HepG2 (cell line): ENCODE data around the gene AATF. TPM values are rescaled to one million over a fixed set of nuclear protein-coding genes. Genes with fewer than 3 reads are reported as not detected.

Experiments
- ATAC-seq: fragments of 200-7000 bp; cut with Tn5 transposase; 3 replicates; pipeline ENCODE4 v1.9.1; 2020; ENCODE audit warnings: mild to moderate bottlenecking, moderate library complexity
- BruUV-seq: library from RNA; stranded (reverse); fragments of 400-500 nt; replicated peaks from 2 replicates; lab custom pipeline; 2021; lab: Mats Ljungman, UMichigan
- CTCF ChIA-PET: fragments of 300-600 bp; formaldehyde crosslinking; extraction: SDS; loops from one replicate; lab custom pipeline; 2021; ENCODE audit warnings: low total read pairs, inconsistent platforms, low intra/inter-chr PET ratio; lab: Yijun Ruan, JAX
- POLR2A ChIA-PET: fragments of 350-600 bp; sonication (Branson Sonifier 250); formaldehyde crosslinking; loops from one replicate; lab custom pipeline; 2020; ENCODE audit warnings: antibody characterized with exemption, inconsistent platforms; lab: Yijun Ruan, JAX
- DNase-seq: peaks from one replicate; pipeline ENCODE4 v3.0.0-alpha.2; 2015; ENCODE audit warnings: low spot score
- FAIRE-seq: peaks from 3 replicates; lab custom pipeline; 2011; peaks lifted over from hg19 to GRCh38; lab: Jason Lieb, UNC
- H2AFZ ChIP-seq: one replicate; pipeline ENCODE4 v1.6.1; 2011; ENCODE audit warnings: low read length, inconsistent platforms
- H3K27ac ChIP-seq: fragments of 300-600 bp; 3 replicates; pipeline ENCODE4 v1.8.0; 2011; ENCODE audit warnings: mixed run types, mild to moderate bottlenecking, mixed read lengths, low read length, inconsistent platforms; ENCODE audit not compliant: insufficient read depth; ENCODE audit errors: extremely low read length
- H3K27me3 ChIP-seq, 2 experiments: fragments of 200-600 bp in 1 of 2; 2 replicates in 1 of 2; 3 replicates in 1 of 2; pipeline versions ENCODE4 v1.6.0 to v1.8.0; 2011; ENCODE audit warnings: low read length in 2 of 2, mild to moderate bottlenecking in 2 of 2, moderate library complexity in 2 of 2, inconsistent platforms in 1 of 2; ENCODE audit not compliant: insufficient read depth in 2 of 2, control insufficient read depth in 1 of 2
- H3K36me3 ChIP-seq, 2 experiments: fragments of 200-600 bp in 1 of 2; replicated peaks in 1 of 2; 2 replicates in 1 of 2; 3 replicates in 1 of 2; pipeline versions ENCODE4 v1.5.1 to v1.8.0; 2011; ENCODE audit warnings: low read length in 2 of 2, inconsistent platforms in 1 of 2; ENCODE audit not compliant: insufficient read depth in 2 of 2, control insufficient read depth in 1 of 2
- H3K4me1 ChIP-seq: 2 replicates; pipeline ENCODE4 v1.5.1; 2012; ENCODE audit warnings: low read length, inconsistent platforms; ENCODE audit not compliant: insufficient read depth
- H3K4me2 ChIP-seq: 2 replicates; pipeline ENCODE4 v1.6.0; 2011; ENCODE audit warnings: low read depth, low read length, inconsistent platforms
- H3K4me3 ChIP-seq, 3 experiments: fragments of 200-600 bp in 1 of 3; sonication (generic), shearing (Covaris generic) in 1 of 3; replicated peaks in 1 of 3; 2 replicates each; pipeline ENCODE4 v1.5.1; 2011 to 2016; ENCODE audit warnings: low read length in 3 of 3, inconsistent platforms in 2 of 3, low read depth in 2 of 3, mild to moderate bottlenecking in 2 of 3, control low read depth in 1 of 3, mixed read lengths in 1 of 3; ENCODE audit not compliant: insufficient read depth in 1 of 3
- H3K79me2 ChIP-seq: one replicate; pipeline ENCODE4 v1.6.1; 2011; ENCODE audit warnings: low read length, inconsistent platforms; ENCODE audit not compliant: insufficient read depth
- H3K9ac ChIP-seq: 2 replicates; pipeline ENCODE4 v1.6.0; 2011; ENCODE audit warnings: mild to moderate bottlenecking, low read depth, low read length, inconsistent platforms; ENCODE audit not compliant: insufficient read depth
- H3K9me3 ChIP-seq: 2 replicates; pipeline ENCODE4 v1.5.1; 2012; ENCODE audit warnings: mild to moderate bottlenecking, low read length
- H4K20me1 ChIP-seq: 2 replicates; pipeline ENCODE4 v1.6.0; 2011; ENCODE audit warnings: inconsistent platforms, mild to moderate bottlenecking, low read length, moderate library complexity; ENCODE audit not compliant: insufficient read depth
- HMG20B ChIP-seq: conservative IDR thresholded peaks from 2 replicates; pipeline ENCODE4 v1.6.1; 2016; ENCODE audit warnings: missing genetic modification reagents, missing compliant biosample characterization
- PHF8 ChIP-seq: sonication (generic); formaldehyde crosslinking; IDR thresholded peaks from 2 replicates; pipeline ENCODE4 v1.5.0; 2020; ENCODE audit warnings: missing genetic modification reagents
- RFX5 ChIP-seq: IDR thresholded peaks from 2 replicates; pipeline ENCODE4 v1.6.1; 2011; ENCODE audit warnings: low read depth, low read length, improper control_type of control experiment
- WGBS: methylation state at CpG from one replicate; pipeline ENCODE4 v1.1.6; 2017; ENCODE audit warnings: low lambda C conversion rate; 5-methylcytosine and 5-hydroxymethylcytosine counted together
- in situ Hi-C: cut with HindIII; loops from 2 replicates; pipeline ENCODE4 v1.10.0; 2017; ENCODE audit warnings: low pct_unique_long_range_greater_than_20kb; ENCODE audit not compliant: extremely low pct_ligation_motif_present
- intact Hi-C: fragments of 100-400 bp; cut with micrococcal nuclease; formaldehyde crosslinking; loops from one replicate; pipeline ENCODE4 v1.10.0; 2022; ENCODE audit not compliant: unreplicated experiment
- polyA plus RNA-seq, 8 experiments: library from polyadenylated mRNA; depleted of rRNA in 3 of 8; stranded (reverse) in 7 of 8; unstranded in 1 of 8; fragments of >200 nt; fragmentation: Illumina TruSeq in 4 of 8; extraction: Trizol in 4 of 8; gene quantifications; 2 replicates each; pipeline versions ENCODE4 v1.2.1 to v1.2.3, GENCODE V29; 2011 to 2016; ENCODE audit warnings: low read depth in 4 of 8, missing spikeins in 1 of 8, mixed read lengths in 1 of 8; ENCODE audit not compliant: insufficient read depth in 1 of 8
- total RNA-seq, 5 experiments: library from RNA; depleted of rRNA; stranded (reverse); fragments of >200 nt; fragmentation: Illumina TruSeq; extraction: Trizol; gene quantifications; 2 replicates each; pipeline ENCODE4 v1.2.3, GENCODE V29; 2016; ENCODE audit warnings: low read depth in 1 of 5
- TF ChIP-seq, protein P1 (sequence below): sonication (generic); formaldehyde crosslinking; IDR thresholded peaks from 2 replicates; pipeline ENCODE4 v1.8.0; 2022; ENCODE audit warnings: mild to moderate bottlenecking, missing genetic modification reagents
- TF ChIP-seq, protein P2 (sequence below): sonication (generic); formaldehyde crosslinking; IDR thresholded peaks from 2 replicates; pipeline ENCODE4 v1.8.0; 2022; ENCODE audit warnings: low read depth, missing genetic modification reagents
- TF ChIP-seq, protein P3 (sequence below): sonication (generic); formaldehyde crosslinking; IDR thresholded peaks from 2 replicates; pipeline ENCODE4 v1.5.0; 2020; ENCODE audit warnings: mild to moderate bottlenecking, missing genetic modification reagents

The AATF gene
- total and polyA plus RNA-seq, 2 of the 13 experiments (the other 11 are each of a cell fraction or from before 2014, with no cell fraction given) = 9.1 to 53.3 TPM

DNA sequence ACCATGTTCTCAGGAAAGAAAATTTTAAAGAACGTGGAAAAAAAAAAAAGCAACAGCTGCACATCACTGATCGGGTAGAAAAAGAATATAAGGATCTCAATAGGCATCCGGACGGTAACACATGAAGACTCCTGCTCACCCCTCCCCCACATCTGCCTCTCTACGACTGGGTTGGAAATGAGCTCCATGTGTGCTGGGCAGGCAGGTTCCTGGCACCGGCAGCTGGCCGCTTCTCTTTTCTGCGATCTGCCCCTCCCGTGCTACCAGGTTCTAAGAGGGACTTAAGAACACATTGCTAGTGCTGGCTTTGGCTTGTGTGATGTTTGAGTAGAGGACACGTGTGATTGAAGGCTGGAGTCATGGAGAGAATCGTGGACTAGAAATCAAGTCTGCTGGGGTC lies 115.5 kb downstream of the AATF start:
- Histone ChIP-seq H3K27me3 (peaks cover 2 to 31% of the 10 kb centered on the region in 2 experiments; a peak in 4 of 5 replicates), H4K20me1 (no peaks in the 10 kb centered on the region), H3K79me2 (no peaks in the 10 kb centered on the region), H3K4me2 (no peak overlapping the region), H3K9me3 (no peaks in the 10 kb centered on the region), H3K4me1 (peaks cover 54% of the 10 kb centered on the region), H2AFZ (no peak overlapping the region), H3K9ac (no peak overlapping the region), H3K36me3 (no peaks in the 10 kb centered on the region), H3K4me3 (no peak overlapping the region), H3K27ac (no peak overlapping the region)
- 57% methylated on average over 11 of the region's 11 CpGs for WGBS
- ATAC-seq (no peak), DNase-seq (no peak), FAIRE-seq (no peak)
- in situ Hi-C loops (loop anchor here (10.0 kb wide), 1 partner anchor 429 kb away; no protein-coding TSS in a partner anchor), intact Hi-C loops (no loop called here)
- ChIA-PET CTCF (no interaction called here), POLR2A (no interaction called here)
- no TSS peak for BruUV-seq
- TF ChIP-seq, protein P1, sequence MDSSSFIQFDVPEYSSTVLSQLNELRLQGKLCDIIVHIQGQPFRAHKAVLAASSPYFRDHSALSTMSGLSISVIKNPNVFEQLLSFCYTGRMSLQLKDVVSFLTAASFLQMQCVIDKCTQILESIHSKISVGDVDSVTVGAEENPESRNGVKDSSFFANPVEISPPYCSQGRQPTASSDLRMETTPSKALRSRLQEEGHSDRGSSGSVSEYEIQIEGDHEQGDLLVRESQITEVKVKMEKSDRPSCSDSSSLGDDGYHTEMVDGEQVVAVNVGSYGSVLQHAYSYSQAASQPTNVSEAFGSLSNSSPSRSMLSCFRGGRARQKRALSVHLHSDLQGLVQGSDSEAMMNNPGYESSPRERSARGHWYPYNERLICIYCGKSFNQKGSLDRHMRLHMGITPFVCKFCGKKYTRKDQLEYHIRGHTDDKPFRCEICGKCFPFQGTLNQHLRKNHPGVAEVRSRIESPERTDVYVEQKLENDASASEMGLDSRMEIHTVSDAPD = no peak
- no peak for TF ChIP-seq HMG20B
- TF ChIP-seq PHF8 (CRISPR knock-in tag) = no peak
- TF ChIP-seq RFX5 = no peak
- TF ChIP-seq, protein P2, sequence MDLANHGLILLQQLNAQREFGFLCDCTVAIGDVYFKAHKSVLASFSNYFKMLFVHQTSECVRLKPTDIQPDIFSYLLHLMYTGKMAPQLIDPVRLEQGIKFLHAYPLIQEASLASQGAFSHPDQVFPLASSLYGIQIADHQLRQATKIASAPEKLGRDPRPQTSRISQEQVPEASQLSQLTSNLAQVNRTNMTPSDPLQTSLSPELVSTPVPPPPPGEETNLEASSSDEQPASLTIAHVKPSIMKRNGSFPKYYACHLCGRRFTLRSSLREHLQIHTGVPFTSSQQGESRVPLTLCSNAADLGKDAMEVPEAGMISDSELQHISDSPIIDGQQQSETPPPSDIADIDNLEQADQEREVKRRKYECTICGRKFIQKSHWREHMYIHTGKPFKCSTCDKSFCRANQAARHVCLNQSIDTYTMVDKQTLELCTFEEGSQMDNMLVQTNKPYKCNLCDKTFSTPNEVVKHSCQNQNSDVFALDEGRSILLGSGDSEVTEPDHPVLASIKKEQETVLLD (CRISPR knock-in tag) = no peak
- TF ChIP-seq, protein P3, sequence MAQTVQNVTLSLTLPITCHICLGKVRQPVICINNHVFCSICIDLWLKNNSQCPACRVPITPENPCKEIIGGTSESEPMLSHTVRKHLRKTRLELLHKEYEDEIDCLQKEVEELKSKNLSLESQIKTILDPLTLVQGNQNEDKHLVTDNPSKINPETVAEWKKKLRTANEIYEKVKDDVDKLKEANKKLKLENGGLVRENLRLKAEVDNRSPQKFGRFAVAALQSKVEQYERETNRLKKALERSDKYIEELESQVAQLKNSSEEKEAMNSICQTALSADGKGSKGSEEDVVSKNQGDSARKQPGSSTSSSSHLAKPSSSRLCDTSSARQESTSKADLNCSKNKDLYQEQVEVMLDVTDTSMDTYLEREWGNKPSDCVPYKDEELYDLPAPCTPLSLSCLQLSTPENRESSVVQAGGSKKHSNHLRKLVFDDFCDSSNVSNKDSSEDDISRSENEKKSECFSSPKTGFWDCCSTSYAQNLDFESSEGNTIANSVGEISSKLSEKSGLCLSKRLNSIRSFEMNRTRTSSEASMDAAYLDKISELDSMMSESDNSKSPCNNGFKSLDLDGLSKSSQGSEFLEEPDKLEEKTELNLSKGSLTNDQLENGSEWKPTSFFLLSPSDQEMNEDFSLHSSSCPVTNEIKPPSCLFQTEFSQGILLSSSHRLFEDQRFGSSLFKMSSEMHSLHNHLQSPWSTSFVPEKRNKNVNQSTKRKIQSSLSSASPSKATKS (CRISPR knock-in tag) = no peak
